BE2C (cell line): ENCODE results near the gene CEBPG.
A peak's percentile ranks its signal among the peaks of the same experiment; 100 is the strongest.

Experiments used
- DNase-seq: peaks from one replicate; pipeline ENCODE4 v3.0.0-alpha.2; 2020
- H3K27me3 ChIP-seq: fragments of 250-450 bp; sonication (Bioruptor Pico); 2 replicates; pipeline ENCODE4 v1.5.1; 2020; ENCODE audit warnings: mild to moderate bottlenecking
- H3K36me3 ChIP-seq: fragments of 250-450 bp; sonication (Bioruptor Pico); 2 replicates; pipeline ENCODE4 v1.5.1; 2020; ENCODE audit warnings: mild to moderate bottlenecking
- H3K4me1 ChIP-seq: fragments of 250-450 bp; sonication (Bioruptor Pico); 2 replicates; pipeline ENCODE4 v1.5.1; 2020
- H3K4me3 ChIP-seq: 2 replicates; pipeline ENCODE4 v1.5.1; 2011; ENCODE audit warnings: low read depth, low read length
- H3K9me3 ChIP-seq: fragments of 250-450 bp; sonication (Bioruptor Pico); 2 replicates; pipeline ENCODE4 v1.5.1; 2020
- CTCF ChIP-seq: IDR thresholded peaks from 2 replicates; pipeline ENCODE4 v1.5.1; 2012; ENCODE audit warnings: mild to moderate bottlenecking, low read depth, low read length

CEBPG gene

GRCh38 chr19:33424181-33424580 is 50.7 kb downstream of the CEBPG start:
- no peak overlapping the region for H3K4me3 ChIP-seq
- H3K9me3 ChIP-seq = no peaks in the 10 kb centered on the region
- no peaks in the 10 kb centered on the region for H3K36me3 ChIP-seq
- H3K4me1 ChIP-seq = peaks cover 5% of the 10 kb centered on the region
- DNase-seq = no peak
- no peak for TF ChIP-seq CTCF
- no peaks in the 10 kb centered on the region for H3K27me3 ChIP-seq

GRCh38 chr19:33426621-33427361 is 53.3 kb downstream of the CEBPG start:
- Histone ChIP-seq H3K27me3 (no peaks in the 10 kb centered on the region), H3K4me3 (no peak overlapping the region), H3K9me3 (no peaks in the 10 kb centered on the region), H3K36me3 (no peaks in the 10 kb centered on the region), H3K4me1 (peaks cover 11% of the 10 kb centered on the region)
- TF ChIP-seq CTCF = no peak
- DNase-seq = peak; percentile 4

- no peaks in the 10 kb centered on the region for H3K36me3 ChIP-seq
- no peaks in the 10 kb centered on the region for H3K27me3 ChIP-seq
- H3K4me1 ChIP-seq = peaks cover 22% of the 10 kb centered on the region
- no peak for DNase-seq
- no peak for TF ChIP-seq CTCF
- H3K4me3 ChIP-seq = no peak overlapping the region
- H3K9me3 ChIP-seq = no peaks in the 10 kb centered on the region
Measured at GRCh38 chr19:33427801-33428626, 54.5 kb downstream of the CEBPG start.

- TF ChIP-seq CTCF = no peak
- Histone ChIP-seq H3K27me3 (no peaks in the 10 kb centered on the region), H3K4me3 (no peak overlapping the region), H3K4me1 (peaks cover 29% of the 10 kb centered on the region), H3K36me3 (no peaks in the 10 kb centered on the region), H3K9me3 (no peaks in the 10 kb centered on the region)
- DNase-seq = no peak
Measured at GRCh38 chr19:33428627-33429125, 55.2 kb downstream of the CEBPG start.

- no peak for TF ChIP-seq CTCF
- H3K9me3 ChIP-seq = no peaks in the 10 kb centered on the region
- peaks cover 43% of the 10 kb centered on the region for H3K4me1 ChIP-seq
- H3K4me3 ChIP-seq = peak overlapping the region; percentile 10
- H3K36me3 ChIP-seq = no peaks in the 10 kb centered on the region
- no peak for DNase-seq
- no peaks in the 10 kb centered on the region for H3K27me3 ChIP-seq
Measured at GRCh38 chr19:33429891-33430673, 56.6 kb downstream of the CEBPG start.
